Liver (tissue), 3 donors: ENCODE data around the gene KRT28.

Experiments used
- CTCF ChIP-seq: fragments of 150-350 bp; IDR thresholded peaks from 2 replicates; pipeline ENCODE4 v1.5.1; 2017; ENCODE audit warnings: improper control_type of control experiment, low read depth, low read length; ENCODE audit not compliant: missing input control
- JUND ChIP-seq, 2 donors: IDR thresholded peaks; 2 replicates each; pipeline ENCODE4 v1.6.1; 2016; ENCODE audit warnings: antibody characterized with exemption in 2 of 2
- TAF1 ChIP-seq: conservative IDR thresholded peaks from 2 replicates; pipeline ENCODE4 v1.6.1; 2016; ENCODE audit warnings: antibody characterized with exemption, mild to moderate bottlenecking
- YY1 ChIP-seq: IDR thresholded peaks from 2 replicates; pipeline ENCODE4 v1.6.1; 2016; ENCODE audit warnings: antibody characterized with exemption, mild to moderate bottlenecking
- donor health status: healthy.
- donor health status: healthy.

GRCh38 chr17:40817103-40817682 is 17.4 kb upstream of the KRT28 start:
- TF ChIP-seq YY1 (no peak), JUND (IDR thresholded peaks at IDR 0.05) (no peak), TAF1 (no peak), CTCF (no peak)
